ENCODE data around the gene HS2ST1.

The HS2ST1 gene

DNA sequence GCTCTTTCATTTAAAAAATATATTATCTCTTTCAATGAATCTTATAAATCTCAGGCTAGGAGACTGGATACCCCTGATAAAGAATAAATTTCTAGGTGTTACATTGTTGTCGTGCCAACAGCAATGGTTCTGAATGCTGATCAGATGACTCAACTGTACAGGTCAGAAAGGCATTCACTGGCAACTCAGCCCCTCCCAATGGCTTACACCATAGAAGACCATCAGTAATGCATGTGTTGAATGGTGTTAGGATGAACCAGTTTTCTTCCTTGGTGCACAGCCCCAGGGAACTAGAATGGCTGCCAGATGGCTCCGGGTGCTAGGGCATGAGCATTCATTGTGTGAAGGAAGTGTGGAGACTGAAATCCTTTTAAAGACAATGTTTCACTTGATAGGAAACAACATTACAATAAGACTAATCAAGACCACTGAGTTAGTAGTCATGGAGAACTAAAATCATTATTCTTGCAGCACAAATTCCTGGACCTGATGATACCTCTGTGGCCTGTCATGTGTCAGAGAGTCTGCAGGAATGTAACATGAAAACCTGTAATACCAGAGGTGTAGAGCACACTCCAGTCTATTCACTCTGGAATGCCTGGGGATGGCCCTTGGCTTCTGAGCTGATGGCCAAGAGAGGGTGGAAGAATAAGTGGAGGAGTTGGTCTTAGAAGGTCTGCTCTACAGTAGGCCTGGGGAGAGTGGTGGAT is 226.6 kb downstream of the HS2ST1 start:
- Histone ChIP-seq H3K36me3 (ENCODE audit: insufficient read depth, low read length) (no peaks in the 10 kb centered on the region), H3K27ac (ENCODE audit: low read depth, low read length) (no peak overlapping the region), H3K9ac (ENCODE audit: low read depth, low read length) (no peak overlapping the region), H3K9me3 (ENCODE audit: insufficient read depth, low read depth, low read length) (no peaks in the 10 kb centered on the region), H3K27me3 (ENCODE audit: insufficient read depth, low read length) (no peaks in the 10 kb centered on the region), H3K4me1 (ENCODE audit: insufficient read depth, low read length) (no peaks in the 10 kb centered on the region), H3K4me3 (ENCODE audit: low read length) (no peak overlapping the region)
- 73% methylated on average over 2 of the region's 2 CpGs for WGBS

DNA sequence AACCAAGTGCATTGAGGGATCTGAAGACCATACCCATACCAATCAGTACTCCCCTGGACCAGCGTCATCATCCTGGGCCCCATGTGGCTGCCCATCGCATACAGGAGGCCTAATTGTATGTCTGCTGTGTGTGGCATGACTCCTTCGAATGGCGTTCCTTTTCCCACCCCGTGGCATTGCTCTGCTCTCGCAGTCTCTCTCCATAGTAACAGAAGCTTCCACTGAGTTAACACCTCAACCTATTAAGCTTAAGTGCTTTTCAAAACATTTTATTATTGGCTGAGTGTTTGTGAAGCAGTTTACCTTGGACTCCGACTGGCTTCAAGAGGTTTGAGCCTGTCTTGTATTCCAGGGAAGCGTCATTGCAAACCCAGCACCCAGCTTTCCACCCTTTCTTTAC is 227.1 kb downstream of the HS2ST1 start:
- no peaks in the 10 kb centered on the region for H3K27me3 ChIP-seq (ENCODE audit: insufficient read depth, low read length)
- 93% methylated on average over 8 of the region's 8 CpGs for WGBS
- H3K9ac ChIP-seq (ENCODE audit: low read depth, low read length), result no peak overlapping the region
- no peaks in the 10 kb centered on the region for H3K36me3 ChIP-seq (ENCODE audit: insufficient read depth, low read length)
- no peak overlapping the region for H3K4me3 ChIP-seq (ENCODE audit: low read length)
- H3K9me3 ChIP-seq (ENCODE audit: insufficient read depth, low read depth, low read length), result no peaks in the 10 kb centered on the region
- H3K27ac ChIP-seq (ENCODE audit: low read depth, low read length), result no peak overlapping the region
- no peaks in the 10 kb centered on the region for H3K4me1 ChIP-seq (ENCODE audit: insufficient read depth, low read length)

DNA sequence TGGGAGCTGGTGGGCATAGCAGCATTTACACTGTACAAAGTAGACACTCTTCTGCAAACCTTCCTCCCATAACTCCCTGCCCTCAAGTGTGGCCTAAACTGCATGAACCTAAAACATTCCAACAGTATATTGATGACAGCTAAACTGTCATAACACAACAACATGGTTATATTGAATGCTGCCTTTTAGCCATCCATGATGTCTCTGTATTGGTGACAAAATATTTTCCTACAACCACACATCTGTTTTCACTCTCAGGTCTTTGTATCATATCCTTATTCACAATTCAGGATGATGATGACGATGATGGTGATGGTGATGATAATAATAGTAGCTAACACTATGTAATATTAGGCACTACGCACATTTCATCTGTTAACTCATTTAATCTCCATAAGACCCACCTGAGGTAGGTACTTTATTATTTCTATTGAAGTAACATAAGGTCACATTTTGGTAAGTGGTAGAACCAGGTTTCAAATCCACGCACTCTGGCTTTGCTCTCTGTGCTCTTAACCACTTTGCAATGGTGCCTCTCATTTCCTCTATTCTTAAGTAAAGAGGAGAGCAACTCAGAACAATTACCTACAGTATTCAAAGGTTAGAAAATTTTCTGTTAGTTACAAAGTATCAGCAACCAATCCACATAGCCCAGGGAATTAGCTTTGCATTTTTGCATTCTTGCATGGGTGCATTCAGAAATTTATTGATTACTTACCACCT is 229.1 kb downstream of the HS2ST1 start:
- H3K9me3 ChIP-seq (ENCODE audit: insufficient read depth, low read depth, low read length), result no peaks in the 10 kb centered on the region
- 100% methylated on average over 1 of the region's 3 CpGs for WGBS
- H3K4me3 ChIP-seq (ENCODE audit: low read length), result no peak overlapping the region
- no peaks in the 10 kb centered on the region for H3K36me3 ChIP-seq (ENCODE audit: insufficient read depth, low read length)
- peaks cover 11% of the 10 kb centered on the region; the same call in 1 of the 2 replicates for H3K27me3 ChIP-seq (ENCODE audit: insufficient read depth, low read length)
- no peak overlapping the region for H3K27ac ChIP-seq (ENCODE audit: low read depth, low read length)
- no peaks in the 10 kb centered on the region for H3K4me1 ChIP-seq (ENCODE audit: insufficient read depth, low read length)
- no peak overlapping the region for H3K9ac ChIP-seq (ENCODE audit: low read depth, low read length)

- Histone ChIP-seq H3K27ac (ENCODE audit: low read depth, low read length) (no peak overlapping the region), H3K4me1 (ENCODE audit: insufficient read depth, low read length) (peaks cover 8% of the 10 kb centered on the region), H3K4me3 (ENCODE audit: low read length) (no peak overlapping the region), H3K9ac (ENCODE audit: low read depth, low read length) (no peak overlapping the region), H3K27me3 (ENCODE audit: insufficient read depth, low read length) (peaks cover 11% of the 10 kb centered on the region; the same call in 1 of the 2 replicates), H3K36me3 (ENCODE audit: insufficient read depth, low read length) (no peaks in the 10 kb centered on the region), H3K9me3 (ENCODE audit: insufficient read depth, low read depth, low read length) (no peaks in the 10 kb centered on the region)
- 86% methylated on average over 8 of the region's 8 CpGs for WGBS
Measured at GRCh38 chr1:87144316-87144895, 230.0 kb downstream of the HS2ST1 start.

- H3K36me3 ChIP-seq (ENCODE audit: insufficient read depth, low read length), result no peaks in the 10 kb centered on the region
- 69% methylated on average over 2 of the region's 2 CpGs for WGBS
- H3K27ac ChIP-seq (ENCODE audit: low read depth, low read length), result no peak overlapping the region
- peaks cover 13% of the 10 kb centered on the region for H3K4me1 ChIP-seq (ENCODE audit: insufficient read depth, low read length)
- H3K9ac ChIP-seq (ENCODE audit: low read depth, low read length), result no peak overlapping the region
- H3K4me3 ChIP-seq (ENCODE audit: low read length), result no peak overlapping the region
- H3K27me3 ChIP-seq (ENCODE audit: insufficient read depth, low read length), result peaks cover 11% of the 10 kb centered on the region; the same call in 1 of the 2 replicates
- H3K9me3 ChIP-seq (ENCODE audit: insufficient read depth, low read depth, low read length), result no peaks in the 10 kb centered on the region
Measured at GRCh38 chr1:87144981-87145380, 230.5 kb downstream of the HS2ST1 start.

DNA sequence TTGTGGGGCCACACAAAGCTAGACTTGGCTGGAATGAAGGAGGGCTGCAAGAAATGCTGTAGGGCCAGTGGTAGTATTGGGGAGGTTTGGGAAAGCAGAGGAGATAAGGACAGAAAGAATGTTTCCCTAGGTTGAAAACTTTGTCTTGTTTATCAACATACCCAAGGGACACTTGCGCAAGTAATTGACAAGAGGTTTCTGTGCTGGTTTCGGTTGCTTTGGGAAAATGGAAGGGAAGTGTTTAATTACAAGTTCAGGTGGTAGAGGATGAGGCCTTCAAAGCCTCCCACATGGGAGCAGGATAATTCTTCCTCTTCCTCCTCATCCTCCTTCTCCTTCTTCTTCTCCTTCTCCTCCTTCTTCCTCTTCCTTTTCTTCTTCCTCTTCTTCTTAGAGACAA is 232.1 kb downstream of the HS2ST1 start:
- H3K27ac ChIP-seq (ENCODE audit: low read depth, low read length), result no peak overlapping the region
- H3K4me1 ChIP-seq (ENCODE audit: insufficient read depth, low read length), result peaks cover 29% of the 10 kb centered on the region
- H3K9ac ChIP-seq (ENCODE audit: low read depth, low read length), result no peak overlapping the region
- H3K9me3 ChIP-seq (ENCODE audit: insufficient read depth, low read depth, low read length), result no peaks in the 10 kb centered on the region
- no peak overlapping the region for H3K4me3 ChIP-seq (ENCODE audit: low read length)
- 94% methylated on average over 2 of the region's 2 CpGs for WGBS
- H3K27me3 ChIP-seq (ENCODE audit: insufficient read depth, low read length), result peaks cover 18% of the 10 kb centered on the region
- no peaks in the 10 kb centered on the region for H3K36me3 ChIP-seq (ENCODE audit: insufficient read depth, low read length)

- H3K27ac ChIP-seq (ENCODE audit: low read depth, low read length), result no peak overlapping the region
- H3K4me1 ChIP-seq (ENCODE audit: insufficient read depth, low read length), result peaks cover 31% of the 10 kb centered on the region
- WGBS, result 88% methylated on average over 1 of the region's 2 CpGs
- H3K27me3 ChIP-seq (ENCODE audit: insufficient read depth, low read length), result peaks cover 21% of the 10 kb centered on the region
- H3K36me3 ChIP-seq (ENCODE audit: insufficient read depth, low read length), result no peaks in the 10 kb centered on the region
- H3K9me3 ChIP-seq (ENCODE audit: insufficient read depth, low read depth, low read length), result no peaks in the 10 kb centered on the region
- no peak overlapping the region for H3K4me3 ChIP-seq (ENCODE audit: low read length)
- H3K9ac ChIP-seq (ENCODE audit: low read depth, low read length), result no peak overlapping the region
Measured at GRCh38 chr1:87146986-87147385, 232.6 kb downstream of the HS2ST1 start.

DNA sequence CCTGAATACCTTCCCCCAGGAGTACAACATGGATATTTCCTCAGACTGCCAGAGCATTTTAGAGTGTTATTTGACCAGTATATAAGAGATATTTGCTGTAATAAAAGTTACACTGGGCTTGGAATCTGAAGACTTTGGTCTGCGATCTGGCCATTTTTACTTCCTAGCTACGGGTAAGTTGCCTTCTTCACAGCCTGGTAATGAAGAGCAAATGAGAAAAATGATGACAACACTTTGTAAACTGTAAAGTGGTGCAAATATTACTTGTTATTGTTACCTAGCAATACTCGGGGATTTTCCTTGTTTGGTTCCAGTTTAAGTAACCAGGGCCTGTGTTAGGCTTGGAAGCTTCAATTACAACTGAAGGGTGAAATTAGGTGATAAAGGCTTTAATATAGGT is 233.4 kb downstream of the HS2ST1 start:
- no peak overlapping the region for H3K9ac ChIP-seq (ENCODE audit: low read depth, low read length)
- no peak overlapping the region for H3K4me3 ChIP-seq (ENCODE audit: low read length)
- no peaks in the 10 kb centered on the region for H3K36me3 ChIP-seq (ENCODE audit: insufficient read depth, low read length)
- no peak overlapping the region for H3K27ac ChIP-seq (ENCODE audit: low read depth, low read length)
- 79% methylated on average over 3 of the region's 3 CpGs for WGBS
- peaks cover 31% of the 10 kb centered on the region for H3K4me1 ChIP-seq (ENCODE audit: insufficient read depth, low read length)
- no peaks in the 10 kb centered on the region for H3K9me3 ChIP-seq (ENCODE audit: insufficient read depth, low read depth, low read length)
- peaks cover 23% of the 10 kb centered on the region for H3K27me3 ChIP-seq (ENCODE audit: insufficient read depth, low read length)

DNA sequence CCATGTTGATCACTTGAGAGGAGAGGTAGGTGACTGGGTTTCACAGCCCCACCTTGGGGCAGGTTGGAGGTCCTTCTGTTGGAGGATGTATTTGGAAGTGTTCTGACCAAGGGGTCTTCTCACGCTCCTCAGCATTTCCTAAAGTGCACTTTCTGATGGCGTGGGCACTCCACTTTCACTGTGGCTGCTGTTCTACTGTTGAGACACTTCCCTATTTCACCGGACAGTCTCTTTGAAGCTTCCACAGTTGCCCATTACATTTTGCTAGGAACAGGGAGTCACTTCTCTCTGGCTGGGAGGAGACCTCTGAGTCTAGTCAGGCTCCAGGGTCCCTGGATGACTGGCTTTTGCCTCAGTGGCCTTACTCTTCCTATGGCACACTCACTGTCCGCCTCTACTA is 234.2 kb downstream of the HS2ST1 start:
- 93% methylated on average over 4 of the region's 4 CpGs for WGBS
- H3K36me3 ChIP-seq (ENCODE audit: insufficient read depth, low read length), result no peaks in the 10 kb centered on the region
- no peaks in the 10 kb centered on the region for H3K9me3 ChIP-seq (ENCODE audit: insufficient read depth, low read depth, low read length)
- H3K9ac ChIP-seq (ENCODE audit: low read depth, low read length), result no peak overlapping the region
- H3K4me3 ChIP-seq (ENCODE audit: low read length), result no peak overlapping the region
- H3K27me3 ChIP-seq (ENCODE audit: insufficient read depth, low read length), result peaks cover 30% of the 10 kb centered on the region
- no peak overlapping the region for H3K27ac ChIP-seq (ENCODE audit: low read depth, low read length)
- peaks cover 31% of the 10 kb centered on the region for H3K4me1 ChIP-seq (ENCODE audit: insufficient read depth, low read length)

GRCh38 chr1:87149241-87150041 is 235.0 kb downstream of the HS2ST1 start:
- Histone ChIP-seq H3K4me3 (ENCODE audit: low read length) (no peak overlapping the region), H3K36me3 (ENCODE audit: insufficient read depth, low read length) (no peaks in the 10 kb centered on the region), H3K27me3 (ENCODE audit: insufficient read depth, low read length) (peaks cover 30% of the 10 kb centered on the region), H3K4me1 (ENCODE audit: insufficient read depth, low read length) (peaks cover 31% of the 10 kb centered on the region), H3K9me3 (ENCODE audit: insufficient read depth, low read depth, low read length) (no peaks in the 10 kb centered on the region), H3K27ac (ENCODE audit: low read depth, low read length) (peak overlapping the region; percentile 55), H3K9ac (ENCODE audit: low read depth, low read length) (no peak overlapping the region)
- WGBS, result 16% methylated on average over 7 of the region's 7 CpGs

GRCh38 chr1:87150143-87150542 is 235.7 kb downstream of the HS2ST1 start:
- peaks cover 31% of the 10 kb centered on the region for H3K4me1 ChIP-seq (ENCODE audit: insufficient read depth, low read length)

More at GRCh38 chr1:87150143-87150542, 235.7 kb downstream of the HS2ST1 start:
- no CpG with 5 or more reads among the region's 1 CpG for WGBS
- H3K9ac ChIP-seq (ENCODE audit: low read depth, low read length), result no peak overlapping the region
- no peak overlapping the region for H3K4me3 ChIP-seq (ENCODE audit: low read length)
- no peaks in the 10 kb centered on the region for H3K9me3 ChIP-seq (ENCODE audit: insufficient read depth, low read depth, low read length)
- peaks cover 30% of the 10 kb centered on the region for H3K27me3 ChIP-seq (ENCODE audit: insufficient read depth, low read length)
- no peaks in the 10 kb centered on the region for H3K36me3 ChIP-seq (ENCODE audit: insufficient read depth, low read length)
- H3K27ac ChIP-seq (ENCODE audit: low read depth, low read length), result no peak overlapping the region; the same call in 1 of the 2 replicates

Measured in HUES64 (cell line).